ENCODE results near the gene REST. TPM values are rescaled to one million over a fixed set of nuclear protein-coding genes. Genes with fewer than 3 reads are reported as not detected.

The REST gene
- total and polyA plus RNA-seq, 9 of the 15 experiments (the other 6 are each of a cell fraction or from before 2014, with no cell fraction given) = 2.9 to 24.0 (median 19.2) TPM

DNA sequence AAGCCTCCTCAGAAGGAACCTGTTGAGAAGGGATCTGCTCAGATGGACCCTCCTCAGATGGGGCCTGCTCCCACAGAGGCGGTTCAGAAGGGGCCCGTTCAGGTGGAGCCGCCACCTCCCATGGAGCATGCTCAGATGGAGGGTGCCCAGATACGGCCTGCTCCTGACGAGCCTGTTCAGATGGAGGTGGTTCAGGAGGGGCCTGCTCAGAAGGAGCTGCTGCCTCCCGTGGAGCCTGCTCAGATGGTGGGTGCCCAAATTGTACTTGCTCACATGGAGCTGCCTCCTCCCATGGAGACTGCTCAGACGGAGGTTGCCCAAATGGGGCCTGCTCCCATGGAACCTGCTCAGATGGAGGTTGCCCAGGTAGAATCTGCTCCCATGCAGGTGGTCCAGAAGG lies 22.9 kb downstream of the REST start:
- intact Hi-C loops (cut with micrococcal nuclease) = no loop called here
- WGBS (ENCODE audit: insufficient coverage, low coverage, missing lambda C conversion rate) = 85% methylated on average over 5 of the region's 7 CpGs
- Histone ChIP-seq H3K9ac (ENCODE audit: insufficient read depth in 1 of 2, low read depth in 2 of 2, low read length in 2 of 2) (no peak overlapping the region), H2AFZ (ENCODE audit: low read depth, low read length) (no peak overlapping the region), H3K4me3 (no peak overlapping the region), H3K4me2 (ENCODE audit: insufficient read depth, low read length) (no peak overlapping the region), H3K4me1 (replicated peaks in 1 of 2; ENCODE audit: control insufficient read depth in 2 of 2, insufficient read depth in 2 of 2, low read length in 2 of 2) (no peaks in the 10 kb centered on the region), H3K9me1 (ENCODE audit: control insufficient read depth, insufficient read depth, low read length) (no peaks in the 10 kb centered on the region), H3K36me3 (ENCODE audit: control insufficient read depth, insufficient read depth, low read length) (peaks cover 49% of the 10 kb centered on the region), H3K9me3 (replicated peaks; ENCODE audit: control insufficient read depth, insufficient read depth, low read depth, low read length) (no peaks in the 10 kb centered on the region), H3K27ac (ENCODE audit: extremely low read depth, low read depth, low read length) (no peak overlapping the region), H4K20me1 (replicated peaks; ENCODE audit: control insufficient read depth, insufficient read depth, low read length) (no peaks in the 10 kb centered on the region), H3K27me3 (ENCODE audit: control insufficient read depth in 2 of 2, insufficient read depth in 2 of 2, low read length in 2 of 2) (no peaks in the 10 kb centered on the region), H3K79me2 (ENCODE audit: control insufficient read depth, insufficient read depth, low read length) (peaks cover 5% of the 10 kb centered on the region; the same call in 1 of the 3 replicates)
- in situ Hi-C loops (cut with MboI) = no loop called here
- DNase-seq (ENCODE audit: extremely low read depth in 1 of 4, low spot score in 3 of 4) = no peak
- ATAC-seq = peak; percentile 44
- no peak for TF ChIP-seq ELF2 (CRISPR knock-in tag; IDR thresholded peaks at IDR 0.05)
- no peak for TF ChIP-seq POLR2G (IDR thresholded peaks at IDR 0.05; ENCODE audit: low read depth, low read length)
- no peak for TF ChIP-seq HDAC8 (tag; IDR thresholded peaks at IDR 0.05)
- no peak for TF ChIP-seq HNRNPL (IDR thresholded peaks at IDR 0.05; ENCODE audit: low read depth, low read length)
- TF ChIP-seq, protein P1, sequence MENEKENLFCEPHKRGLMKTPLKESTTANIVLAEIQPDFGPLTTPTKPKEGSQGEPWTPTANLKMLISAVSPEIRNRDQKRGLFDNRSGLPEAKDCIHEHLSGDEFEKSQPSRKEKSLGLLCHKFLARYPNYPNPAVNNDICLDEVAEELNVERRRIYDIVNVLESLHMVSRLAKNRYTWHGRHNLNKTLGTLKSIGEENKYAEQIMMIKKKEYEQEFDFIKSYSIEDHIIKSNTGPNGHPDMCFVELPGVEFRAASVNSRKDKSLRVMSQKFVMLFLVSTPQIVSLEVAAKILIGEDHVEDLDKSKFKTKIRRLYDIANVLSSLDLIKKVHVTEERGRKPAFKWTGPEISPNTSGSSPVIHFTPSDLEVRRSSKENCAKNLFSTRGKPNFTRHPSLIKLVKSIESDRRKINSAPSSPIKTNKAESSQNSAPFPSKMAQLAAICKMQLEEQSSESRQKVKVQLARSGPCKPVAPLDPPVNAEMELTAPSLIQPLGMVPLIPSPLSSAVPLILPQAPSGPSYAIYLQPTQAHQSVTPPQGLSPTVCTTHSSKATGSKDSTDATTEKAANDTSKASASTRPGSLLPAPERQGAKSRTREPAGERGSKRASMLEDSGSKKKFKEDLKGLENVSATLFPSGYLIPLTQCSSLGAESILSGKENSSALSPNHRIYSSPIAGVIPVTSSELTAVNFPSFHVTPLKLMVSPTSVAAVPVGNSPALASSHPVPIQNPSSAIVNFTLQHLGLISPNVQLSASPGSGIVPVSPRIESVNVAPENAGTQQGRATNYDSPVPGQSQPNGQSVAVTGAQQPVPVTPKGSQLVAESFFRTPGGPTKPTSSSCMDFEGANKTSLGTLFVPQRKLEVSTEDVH (IDR thresholded peaks at IDR 0.05; ENCODE audit: low read depth, partially characterized antibody) = no peak
- no peak for TF ChIP-seq NUFIP1 (IDR thresholded peaks at IDR 0.05; ENCODE audit: partially characterized antibody)
- TF ChIP-seq, protein P2, sequence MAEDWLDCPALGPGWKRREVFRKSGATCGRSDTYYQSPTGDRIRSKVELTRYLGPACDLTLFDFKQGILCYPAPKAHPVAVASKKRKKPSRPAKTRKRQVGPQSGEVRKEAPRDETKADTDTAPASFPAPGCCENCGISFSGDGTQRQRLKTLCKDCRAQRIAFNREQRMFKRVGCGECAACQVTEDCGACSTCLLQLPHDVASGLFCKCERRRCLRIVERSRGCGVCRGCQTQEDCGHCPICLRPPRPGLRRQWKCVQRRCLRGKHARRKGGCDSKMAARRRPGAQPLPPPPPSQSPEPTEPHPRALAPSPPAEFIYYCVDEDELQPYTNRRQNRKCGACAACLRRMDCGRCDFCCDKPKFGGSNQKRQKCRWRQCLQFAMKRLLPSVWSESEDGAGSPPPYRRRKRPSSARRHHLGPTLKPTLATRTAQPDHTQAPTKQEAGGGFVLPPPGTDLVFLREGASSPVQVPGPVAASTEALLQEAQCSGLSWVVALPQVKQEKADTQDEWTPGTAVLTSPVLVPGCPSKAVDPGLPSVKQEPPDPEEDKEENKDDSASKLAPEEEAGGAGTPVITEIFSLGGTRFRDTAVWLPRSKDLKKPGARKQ (CRISPR knock-in tag; IDR thresholded peaks at IDR 0.05) = no peak
- no peak for TF ChIP-seq GABPB2 (CRISPR knock-in tag; conservative IDR thresholded peaks at IDR 0.05)
- no peak for TF ChIP-seq ERF (CRISPR knock-in tag; IDR thresholded peaks at IDR 0.05)
- TF ChIP-seq TRIM24 (IDR thresholded peaks at IDR 0.05) = no peak
- TF ChIP-seq, protein P3, sequence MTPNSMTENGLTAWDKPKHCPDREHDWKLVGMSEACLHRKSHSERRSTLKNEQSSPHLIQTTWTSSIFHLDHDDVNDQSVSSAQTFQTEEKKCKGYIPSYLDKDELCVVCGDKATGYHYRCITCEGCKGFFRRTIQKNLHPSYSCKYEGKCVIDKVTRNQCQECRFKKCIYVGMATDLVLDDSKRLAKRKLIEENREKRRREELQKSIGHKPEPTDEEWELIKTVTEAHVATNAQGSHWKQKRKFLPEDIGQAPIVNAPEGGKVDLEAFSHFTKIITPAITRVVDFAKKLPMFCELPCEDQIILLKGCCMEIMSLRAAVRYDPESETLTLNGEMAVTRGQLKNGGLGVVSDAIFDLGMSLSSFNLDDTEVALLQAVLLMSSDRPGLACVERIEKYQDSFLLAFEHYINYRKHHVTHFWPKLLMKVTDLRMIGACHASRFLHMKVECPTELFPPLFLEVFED (CRISPR knock-in tag; conservative IDR thresholded peaks at IDR 0.05) = no peak
- TF ChIP-seq, protein P4, sequence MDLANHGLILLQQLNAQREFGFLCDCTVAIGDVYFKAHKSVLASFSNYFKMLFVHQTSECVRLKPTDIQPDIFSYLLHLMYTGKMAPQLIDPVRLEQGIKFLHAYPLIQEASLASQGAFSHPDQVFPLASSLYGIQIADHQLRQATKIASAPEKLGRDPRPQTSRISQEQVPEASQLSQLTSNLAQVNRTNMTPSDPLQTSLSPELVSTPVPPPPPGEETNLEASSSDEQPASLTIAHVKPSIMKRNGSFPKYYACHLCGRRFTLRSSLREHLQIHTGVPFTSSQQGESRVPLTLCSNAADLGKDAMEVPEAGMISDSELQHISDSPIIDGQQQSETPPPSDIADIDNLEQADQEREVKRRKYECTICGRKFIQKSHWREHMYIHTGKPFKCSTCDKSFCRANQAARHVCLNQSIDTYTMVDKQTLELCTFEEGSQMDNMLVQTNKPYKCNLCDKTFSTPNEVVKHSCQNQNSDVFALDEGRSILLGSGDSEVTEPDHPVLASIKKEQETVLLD (IDR thresholded peaks at IDR 0.05) = no peak
- TF ChIP-seq RB1 (IDR thresholded peaks at IDR 0.05; ENCODE audit: low read depth) = no peak
- CTCF ChIA-PET (ENCODE audit: low intra/inter-chr PET ratio) = no interaction called here
- BruUV-seq (replicated peaks) = no TSS peak
- POLR2A ChIA-PET = interaction anchor here (1.1 kb wide), 1 partner anchor 48 kb away, joined by 3 read pairs; the partner anchor contains the start of gene POLR2B
- FAIRE-seq = no peak

All from K562 (cell line).